ENCODE data around the gene DOHH.
A peak's percentile ranks its signal among the peaks of the same experiment; 100 is the strongest.

Gene DOHH, protein sequence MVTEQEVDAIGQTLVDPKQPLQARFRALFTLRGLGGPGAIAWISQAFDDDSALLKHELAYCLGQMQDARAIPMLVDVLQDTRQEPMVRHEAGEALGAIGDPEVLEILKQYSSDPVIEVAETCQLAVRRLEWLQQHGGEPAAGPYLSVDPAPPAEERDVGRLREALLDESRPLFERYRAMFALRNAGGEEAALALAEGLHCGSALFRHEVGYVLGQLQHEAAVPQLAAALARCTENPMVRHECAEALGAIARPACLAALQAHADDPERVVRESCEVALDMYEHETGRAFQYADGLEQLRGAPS

DNA sequence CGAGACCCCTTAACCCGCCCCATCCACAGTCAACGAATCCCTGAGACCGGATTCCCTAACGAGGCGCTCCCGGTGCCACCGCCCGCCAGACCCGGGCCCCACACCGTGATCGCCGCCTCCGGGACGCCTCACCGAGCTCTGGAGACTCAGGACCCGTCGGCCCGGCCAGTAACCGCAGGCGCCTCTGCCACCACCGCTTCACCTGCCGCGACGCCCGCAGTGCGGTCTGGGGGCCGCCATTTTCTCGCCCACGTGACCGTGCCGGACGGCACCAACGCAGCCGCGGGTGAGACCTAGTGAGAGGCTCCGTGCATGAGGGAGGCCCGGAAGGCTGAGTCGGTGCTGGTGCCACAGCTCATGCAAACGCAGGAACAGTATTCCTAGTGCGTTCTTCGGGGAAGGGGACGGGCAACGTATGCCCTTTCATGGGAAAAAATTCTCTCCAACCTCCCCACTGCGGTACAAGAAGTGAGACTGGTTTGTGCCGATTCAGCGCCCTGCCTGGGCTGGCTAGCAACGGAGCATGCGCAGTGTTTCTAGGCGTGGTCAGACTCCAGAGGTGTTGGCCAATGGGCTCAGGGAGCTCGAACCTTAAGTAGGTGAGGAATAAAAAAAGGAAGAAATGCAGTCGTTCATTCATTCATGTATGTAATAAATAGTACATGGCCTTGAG, at the start of gene DOHH:
DOHH (minus strand) TSS at position 246 of the 673 bp plus-strand sequence. CDS start 3,860 bp downstream, outside the sequence.
- Mint-ChIP-seq H3K36me3 (ENCODE audit: low read depth) (peaks cover 16% of the 10 kb centered on the region), H3K4me3 (peak within 1 kb of the TSS; percentile 91), H3K27ac (peak within 1 kb of the TSS; percentile 98), H3K4me1 (peaks cover 34% of the 10 kb centered on the region), H3K9me3 (no peaks in the 10 kb centered on the region), H3K27me3 (peaks cover 1% of the 10 kb centered on the region)
- ATAC-seq (peak; percentile 83), DNase-seq (peak; percentile 97)

DNA sequence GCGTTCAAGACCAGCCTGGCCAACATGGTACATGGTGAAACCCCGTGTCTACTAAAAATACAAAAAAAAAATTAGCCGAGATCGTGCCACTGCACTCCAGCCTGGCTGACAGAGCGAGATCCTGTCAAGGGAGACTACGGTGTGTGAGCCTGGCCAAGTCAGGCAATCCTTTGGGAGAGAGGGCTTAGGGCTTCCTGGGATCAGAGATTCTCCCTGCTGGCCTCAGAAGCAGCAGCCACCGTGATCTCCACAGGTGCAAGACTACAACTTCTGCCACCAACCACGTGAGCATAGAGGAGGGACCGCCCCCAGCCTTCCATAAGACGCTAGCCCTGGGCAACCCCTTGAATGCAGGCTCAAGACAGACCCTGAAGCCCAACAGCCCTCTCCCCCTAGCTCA, 49.3 kb upstream of the DOHH start:
- no peak overlapping the region for H3K4me3 Mint-ChIP-seq
- H3K36me3 Mint-ChIP-seq (ENCODE audit: low read depth), result peaks cover 3% of the 10 kb centered on the region
- peaks cover 34% of the 10 kb centered on the region for H3K4me1 Mint-ChIP-seq
- ATAC-seq (no peak), DNase-seq (no peak)
- H3K9me3 Mint-ChIP-seq, result no peaks in the 10 kb centered on the region
- no peak overlapping the region for H3K27ac Mint-ChIP-seq
- no peaks in the 10 kb centered on the region for H3K27me3 Mint-ChIP-seq

DNA sequence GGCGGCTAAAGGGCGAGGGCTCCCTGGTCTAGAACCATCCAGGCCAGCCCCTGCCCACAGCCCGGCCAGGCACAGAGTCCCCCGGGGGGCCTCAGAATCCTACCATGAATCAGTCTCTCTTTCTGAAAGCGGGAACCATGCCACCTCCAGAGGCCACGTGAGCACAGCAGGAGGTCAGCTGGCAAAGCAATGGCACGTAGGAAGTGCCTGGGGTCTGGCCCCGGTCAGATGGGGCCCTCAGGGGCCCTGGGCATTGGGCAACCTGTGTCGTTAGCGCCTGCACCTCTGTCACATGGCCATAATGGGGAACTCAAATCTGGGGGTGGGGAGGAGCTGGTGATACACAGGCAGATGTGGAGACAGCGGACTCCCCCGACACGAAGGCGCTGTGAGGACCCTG, 48.1 kb upstream of the DOHH start:
- H3K36me3 Mint-ChIP-seq (ENCODE audit: low read depth), result peaks cover 3% of the 10 kb centered on the region
- no peak overlapping the region for H3K4me3 Mint-ChIP-seq
- no peak for DNase-seq
- no peaks in the 10 kb centered on the region for H3K27me3 Mint-ChIP-seq
- no peaks in the 10 kb centered on the region for H3K9me3 Mint-ChIP-seq
- no peak overlapping the region for H3K27ac Mint-ChIP-seq
- ATAC-seq, result no peak
- peaks cover 27% of the 10 kb centered on the region for H3K4me1 Mint-ChIP-seq

DNA sequence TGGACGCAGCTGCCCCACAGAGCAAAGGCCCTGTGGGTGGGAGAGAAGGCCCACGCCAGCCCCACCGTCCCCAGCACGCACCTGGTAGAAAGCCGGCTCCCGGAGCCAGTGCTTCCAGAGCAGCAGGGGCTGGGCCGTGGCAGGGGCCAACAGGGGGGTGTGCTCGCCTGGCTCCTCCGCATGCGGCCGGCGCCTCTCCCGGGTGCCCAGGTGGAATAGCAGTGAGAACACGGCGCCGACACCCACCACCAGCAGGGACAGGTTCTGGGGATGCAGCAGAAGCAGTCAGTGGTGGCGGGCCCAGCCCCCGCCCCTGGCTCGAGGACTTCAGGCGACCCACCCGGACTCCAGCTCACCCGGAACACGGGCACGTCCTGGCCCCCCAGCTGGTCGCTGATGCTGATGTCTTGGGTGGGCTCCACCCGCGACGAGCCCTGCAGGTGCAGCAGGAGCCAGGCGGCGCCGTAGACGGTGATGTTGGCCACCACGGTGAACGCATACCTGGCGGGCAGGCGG, 47.4 kb upstream of the DOHH start:
- peaks cover 3% of the 10 kb centered on the region for H3K36me3 Mint-ChIP-seq (ENCODE audit: low read depth)

DNA sequence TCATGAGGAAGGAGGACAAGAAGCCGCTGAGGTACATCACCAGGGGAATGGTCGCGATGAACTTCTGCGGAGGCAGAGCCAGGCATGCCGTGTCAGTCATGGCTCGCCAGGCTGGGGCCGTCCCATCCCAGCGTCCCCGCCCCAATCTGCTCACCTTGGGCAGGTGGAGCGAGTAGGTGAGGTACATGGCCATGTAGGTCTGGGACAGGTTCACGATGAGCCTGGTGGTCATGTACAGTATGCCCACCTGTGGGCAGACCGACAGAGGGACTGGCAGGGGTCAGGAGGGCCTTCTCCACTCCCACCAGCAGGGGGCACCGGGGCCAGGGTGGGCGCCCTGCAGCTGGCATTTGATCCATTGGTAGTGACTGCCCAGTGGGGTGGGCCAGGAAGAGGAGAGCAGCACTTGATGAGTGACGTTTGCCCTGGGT, 46.8 kb upstream of the DOHH start:
- H3K4me3 Mint-ChIP-seq, result no peak overlapping the region
- no peak overlapping the region for H3K27ac Mint-ChIP-seq
- peaks cover 18% of the 10 kb centered on the region for H3K4me1 Mint-ChIP-seq
- H3K36me3 Mint-ChIP-seq (ENCODE audit: low read depth), result peaks cover 3% of the 10 kb centered on the region
- no peaks in the 10 kb centered on the region for H3K9me3 Mint-ChIP-seq
- DNase-seq (peak; percentile 60), ATAC-seq (no peak)
- H3K27me3 Mint-ChIP-seq, result no peaks in the 10 kb centered on the region

More for the DNA sequence above, 47.4 kb upstream of the DOHH start:
- DNase-seq, result no peak
- Mint-ChIP-seq H3K4me1 (peaks cover 23% of the 10 kb centered on the region), H3K27ac (no peak overlapping the region), H3K27me3 (no peaks in the 10 kb centered on the region), H3K9me3 (no peaks in the 10 kb centered on the region), H3K4me3 (no peak overlapping the region)
- ATAC-seq, result no peak

DNA sequence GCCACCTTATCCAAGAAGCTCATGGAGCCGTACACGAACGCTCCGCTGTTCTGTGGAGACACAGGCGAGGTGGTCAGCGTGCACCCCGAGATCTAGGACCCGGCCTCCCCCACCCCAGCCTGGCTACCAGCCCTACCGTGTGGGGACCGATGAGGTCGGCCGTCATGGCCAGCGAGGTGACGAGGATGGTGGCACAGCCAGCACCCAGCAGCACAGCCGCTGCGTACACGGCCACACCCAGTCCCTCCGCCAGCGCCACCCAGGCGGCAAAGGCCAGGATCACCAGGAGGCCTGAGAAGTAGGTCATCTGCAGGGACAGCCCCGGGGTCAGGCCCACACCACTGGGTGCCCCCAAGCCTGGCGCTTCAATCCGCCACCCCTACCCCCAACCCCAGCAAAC, 45.6 kb upstream of the DOHH start:
- no peak for DNase-seq
- ATAC-seq, result no peak
- peak overlapping the region; percentile 46 for H3K27ac Mint-ChIP-seq
- no peaks in the 10 kb centered on the region for H3K9me3 Mint-ChIP-seq
- H3K27me3 Mint-ChIP-seq, result no peaks in the 10 kb centered on the region
- no peak overlapping the region for H3K4me3 Mint-ChIP-seq
- H3K36me3 Mint-ChIP-seq (ENCODE audit: low read depth), result peaks cover 3% of the 10 kb centered on the region
- H3K4me1 Mint-ChIP-seq, result peaks cover 14% of the 10 kb centered on the region

DNA sequence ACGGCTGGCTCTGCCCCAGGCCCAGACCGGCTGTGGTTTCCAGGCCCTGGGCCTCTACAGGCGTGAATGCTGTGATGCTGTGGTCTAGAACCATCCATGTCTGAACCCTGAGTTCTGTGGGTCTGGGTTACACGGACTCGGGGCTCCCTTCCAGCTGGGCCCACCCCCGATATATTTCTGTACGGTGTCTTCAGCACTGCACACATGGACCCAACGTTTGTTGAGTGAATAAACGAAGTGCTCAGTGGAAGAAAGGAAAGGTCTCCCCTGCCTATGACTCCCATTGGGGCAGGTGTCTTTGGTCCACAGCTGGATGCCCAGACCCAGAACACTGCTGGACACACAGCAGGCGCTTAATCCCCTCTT, 45.2 kb upstream of the DOHH start:
- Mint-ChIP-seq H3K36me3 (ENCODE audit: low read depth) (peaks cover 3% of the 10 kb centered on the region), H3K4me3 (no peak overlapping the region), H3K4me1 (peaks cover 10% of the 10 kb centered on the region), H3K27ac (peak overlapping the region; percentile 46), H3K27me3 (no peaks in the 10 kb centered on the region), H3K9me3 (no peaks in the 10 kb centered on the region)
- DNase-seq (no peak), ATAC-seq (no peak)

DNA sequence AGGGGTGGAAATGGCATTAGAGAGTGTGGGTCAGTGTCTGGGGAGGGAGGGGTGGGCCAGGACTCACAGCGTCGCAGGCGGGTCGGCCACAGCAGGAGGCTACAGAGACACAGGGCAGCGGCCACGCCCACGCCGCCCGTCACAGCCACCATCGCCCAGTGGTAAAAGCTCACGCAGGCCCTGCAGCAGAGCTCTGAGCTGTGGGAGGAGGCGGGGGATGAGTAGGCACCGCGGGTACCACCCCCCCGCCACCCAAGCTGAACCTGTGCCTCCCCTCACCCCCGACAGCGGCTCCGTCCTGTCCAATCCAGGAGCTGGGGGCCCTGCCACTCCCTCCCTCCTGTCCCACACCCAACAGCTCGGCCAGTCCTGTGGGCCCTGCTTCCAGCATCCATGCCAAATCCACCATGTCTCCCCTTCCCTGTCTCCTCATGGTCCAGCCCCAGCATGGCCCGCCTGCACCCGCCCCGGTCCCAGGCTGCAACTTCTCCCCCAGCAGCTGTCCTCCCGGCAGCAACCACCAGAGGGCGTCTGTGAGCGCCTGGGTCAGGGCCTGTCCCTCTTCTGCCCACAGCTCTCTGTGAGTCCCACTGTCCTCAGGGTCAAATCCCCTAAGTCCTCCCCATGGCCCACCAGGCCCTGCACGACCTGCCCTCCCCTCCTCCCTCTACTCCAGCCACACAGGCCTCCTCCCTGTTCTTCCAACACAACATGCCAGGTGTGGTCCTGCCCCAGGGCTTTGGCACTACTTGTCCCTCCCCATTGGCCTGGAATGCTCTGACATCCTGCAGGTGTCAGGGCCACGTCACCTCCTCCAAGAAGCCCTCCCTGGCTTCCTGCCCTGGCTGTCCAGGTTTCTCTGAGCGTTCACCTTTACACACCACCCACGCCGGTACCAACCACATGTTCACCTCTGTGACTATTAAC, 44.5 kb upstream of the DOHH start:
- Mint-ChIP-seq H3K36me3 (ENCODE audit: low read depth) (peaks cover 5% of the 10 kb centered on the region), H3K4me3 (no peak overlapping the region), H3K27me3 (no peaks in the 10 kb centered on the region), H3K27ac (peak overlapping the region; percentile 70), H3K4me1 (peaks cover 10% of the 10 kb centered on the region), H3K9me3 (no peaks in the 10 kb centered on the region)
- DNase-seq (peak; percentile 90), ATAC-seq (peak; percentile 52)

DNA sequence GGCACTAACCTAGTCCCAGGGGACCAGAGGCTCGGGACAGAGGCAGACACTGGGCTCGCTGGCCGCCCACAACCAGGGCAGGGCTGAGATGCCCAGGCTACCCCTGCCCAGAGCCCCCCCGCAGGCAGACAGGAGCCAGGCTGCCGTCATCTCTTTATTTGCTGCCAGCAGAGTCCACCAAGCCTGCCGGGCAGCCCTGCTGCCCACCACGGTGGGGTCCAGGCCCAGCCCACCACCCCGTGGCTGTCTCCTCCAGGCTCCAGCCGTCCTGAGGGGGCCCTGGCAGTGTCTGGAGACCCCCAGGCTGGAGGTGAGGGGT, 43.5 kb upstream of the DOHH start:
- Mint-ChIP-seq H3K27me3 (no peaks in the 10 kb centered on the region), H3K4me1 (peaks cover 10% of the 10 kb centered on the region), H3K27ac (no peak overlapping the region), H3K4me3 (no peak overlapping the region), H3K9me3 (no peaks in the 10 kb centered on the region), H3K36me3 (ENCODE audit: low read depth) (peaks cover 8% of the 10 kb centered on the region)
- DNase-seq (no peak), ATAC-seq (no peak)

DNA sequence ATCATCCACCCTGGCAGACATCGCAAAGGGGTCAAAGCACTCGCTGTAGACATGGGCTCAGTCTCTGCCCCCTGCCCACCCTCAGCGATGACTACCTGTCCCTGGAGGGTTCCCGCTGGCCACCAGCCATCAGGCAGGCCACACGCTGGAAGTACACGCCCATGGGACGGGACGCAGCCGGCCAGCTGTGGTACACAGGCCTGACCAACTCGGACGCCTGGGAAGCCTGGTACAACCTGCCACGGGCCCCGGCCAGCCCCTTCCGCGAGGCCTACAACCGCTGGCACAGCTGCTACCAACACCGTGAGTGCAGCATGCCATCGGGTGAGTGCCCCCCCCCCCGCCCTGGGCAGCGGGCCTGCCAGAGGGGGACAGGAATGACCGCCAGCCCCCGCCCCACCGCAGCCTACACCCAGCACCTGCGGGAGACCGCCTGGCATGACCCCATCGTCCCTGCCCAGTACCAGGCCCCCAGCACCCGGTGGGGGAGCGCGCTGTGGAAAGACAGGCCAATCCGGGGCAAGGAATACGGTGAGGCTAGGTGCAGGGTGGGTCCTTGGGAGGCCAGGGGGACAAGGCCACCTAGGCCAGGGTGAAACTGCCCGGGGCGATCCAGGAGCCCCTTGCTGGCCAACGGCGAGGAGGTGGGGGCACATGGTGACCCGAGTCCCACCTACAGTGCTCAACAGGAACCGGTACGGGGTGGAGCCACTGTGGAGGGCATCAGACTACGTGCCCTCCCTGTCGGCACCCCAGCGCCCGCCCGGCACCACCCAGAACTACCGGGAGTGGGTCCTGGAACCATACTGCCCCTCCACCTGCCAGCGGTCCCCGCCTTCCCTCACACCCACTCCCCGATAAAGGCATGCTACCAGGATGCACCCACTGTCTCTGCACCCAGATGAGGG, 42.9 kb upstream of the DOHH start:
- ATAC-seq (no peak), DNase-seq (no peak)
- Mint-ChIP-seq H3K4me1 (peaks cover 10% of the 10 kb centered on the region), H3K4me3 (no peak overlapping the region), H3K9me3 (no peaks in the 10 kb centered on the region), H3K36me3 (ENCODE audit: low read depth) (peaks cover 8% of the 10 kb centered on the region), H3K27ac (no peak overlapping the region), H3K27me3 (no peaks in the 10 kb centered on the region)

DNA sequence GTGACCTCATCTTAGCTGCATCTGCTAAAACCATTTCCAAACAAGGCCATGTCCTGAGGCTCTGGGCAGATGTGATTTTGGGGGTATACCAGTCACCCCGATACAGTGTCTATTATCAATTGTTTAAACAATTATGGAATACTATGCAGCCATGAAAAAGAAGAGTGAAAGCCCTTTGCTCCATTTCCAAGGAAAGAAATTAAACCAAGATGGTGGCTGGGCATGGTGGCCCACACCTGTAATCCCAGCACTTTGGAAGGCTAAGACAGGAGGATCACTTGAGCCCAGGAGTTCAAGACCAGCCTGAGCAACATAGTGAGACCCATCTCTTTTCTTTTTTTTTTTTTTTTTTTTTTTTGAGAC, 39.3 kb upstream of the DOHH start:
- Mint-ChIP-seq H3K4me1 (no peaks in the 10 kb centered on the region), H3K4me3 (no peak overlapping the region), H3K27ac (no peak overlapping the region), H3K27me3 (no peaks in the 10 kb centered on the region), H3K36me3 (ENCODE audit: low read depth) (peaks cover 5% of the 10 kb centered on the region), H3K9me3 (no peaks in the 10 kb centered on the region)
- ATAC-seq, result no peak
- no peak for DNase-seq

DNA sequence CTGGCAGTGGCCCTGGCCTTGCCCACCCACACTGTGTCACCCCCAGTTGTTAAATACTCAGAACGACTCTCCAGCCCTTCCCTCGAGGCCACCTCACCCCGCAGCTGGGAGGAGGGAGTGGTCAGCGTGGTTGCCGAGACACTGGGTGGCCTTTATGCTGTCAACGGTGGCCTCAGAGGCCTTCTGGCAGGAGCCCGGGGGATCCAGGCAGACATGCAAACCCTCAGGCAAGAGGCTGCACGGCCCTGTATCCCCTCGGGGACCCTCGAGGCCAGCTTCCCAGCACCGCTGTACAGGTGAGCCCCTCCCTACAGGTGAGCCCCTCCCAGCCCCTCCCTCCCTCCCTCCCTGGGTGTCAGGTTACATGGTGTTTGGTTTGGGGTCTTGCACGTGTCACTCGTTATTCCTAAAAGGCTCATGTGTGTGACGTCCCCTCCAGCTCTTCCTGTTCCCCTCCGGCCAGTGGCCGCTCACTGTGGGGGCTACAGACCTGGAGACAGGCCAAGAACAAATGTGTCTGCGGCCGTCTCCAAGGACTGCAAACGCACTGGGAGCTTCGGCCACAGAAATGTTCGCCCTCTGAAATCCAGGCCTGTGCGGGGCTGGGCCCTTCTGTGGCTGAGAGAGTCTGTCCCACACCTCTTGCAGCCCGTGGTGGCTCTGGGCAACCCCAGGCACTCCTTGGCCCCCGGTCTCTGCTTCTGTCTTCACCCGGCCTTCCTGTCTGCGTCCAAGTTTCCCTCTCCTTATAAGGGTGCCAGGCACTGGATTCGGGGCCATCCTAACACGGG, 38.7 kb upstream of the DOHH start, which contains the start of gene TEKTIP1:
TEKTIP1 (plus strand) TSS at position 210 of the 791 bp plus-strand sequence; CDS start at position 214, 4 bp downstream.
- no peak within 1 kb of the TSS for H3K27ac Mint-ChIP-seq
- H3K9me3 Mint-ChIP-seq, result no peaks in the 10 kb centered on the region
- no peak within 1 kb of the TSS for H3K4me3 Mint-ChIP-seq
- peaks cover 5% of the 10 kb centered on the region for H3K36me3 Mint-ChIP-seq (ENCODE audit: low read depth)
- no peaks in the 10 kb centered on the region for H3K27me3 Mint-ChIP-seq
- ATAC-seq, result peak; percentile 9
- no peaks in the 10 kb centered on the region for H3K4me1 Mint-ChIP-seq
- DNase-seq, result no peak

DNA sequence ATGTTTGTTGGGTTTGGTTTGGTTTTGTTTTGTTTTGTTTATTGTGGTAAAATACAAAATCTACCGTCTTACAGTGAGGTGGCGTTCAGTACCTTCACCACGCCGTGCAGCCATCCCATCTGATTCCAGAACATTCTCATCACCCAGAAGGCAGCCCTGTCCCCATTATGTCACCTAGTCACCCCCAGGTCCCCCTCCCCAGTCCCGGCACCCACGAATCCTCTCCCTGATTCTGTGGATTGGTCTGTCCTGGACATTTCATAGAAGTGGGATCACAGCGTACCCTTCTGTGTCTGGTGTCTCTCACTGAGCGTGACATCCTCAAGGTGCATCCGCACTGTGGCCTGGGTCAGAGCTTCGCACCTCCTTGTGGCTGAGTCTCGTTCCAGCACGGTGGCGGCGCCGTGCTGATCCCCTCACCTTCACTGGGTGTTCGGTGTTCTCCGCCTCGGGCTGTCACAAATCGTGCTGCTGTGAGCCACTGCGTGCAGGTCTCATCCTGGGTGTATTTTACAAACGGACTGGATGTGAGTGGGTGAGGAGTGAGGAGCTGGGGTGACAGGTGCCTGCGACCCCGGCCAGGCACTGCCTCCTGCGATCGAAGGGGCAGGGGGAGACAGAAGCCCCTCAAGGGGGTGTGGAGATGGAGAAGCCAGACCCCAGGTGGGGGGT, 37.9 kb upstream of the DOHH start:
- ATAC-seq, result peak; percentile 3
- H3K27me3 Mint-ChIP-seq, result no peaks in the 10 kb centered on the region
- no peak overlapping the region for H3K4me3 Mint-ChIP-seq

More for the DNA sequence above, 37.9 kb upstream of the DOHH start:
- no peak for DNase-seq
- Mint-ChIP-seq H3K36me3 (ENCODE audit: low read depth) (peaks cover 7% of the 10 kb centered on the region), H3K9me3 (no peaks in the 10 kb centered on the region), H3K27ac (no peak overlapping the region), H3K4me1 (no peaks in the 10 kb centered on the region)
